Middle frontal gyrus (tissue), 1 donor: ENCODE data around the gene CYP2E1.
"Not testable (repeated sequence)": the region's sequence is repeated elsewhere in the genome, so short reads cannot be mapped to it uniquely, and the experiment has no call there.

Experiments
- DNase-seq: peaks from one replicate; pipeline ENCODE4 v3.0.0-alpha.2; 2015; ENCODE audit warnings: low spot score; ENCODE audit errors: extremely low spot score

CYP2E1 gene

DNA sequence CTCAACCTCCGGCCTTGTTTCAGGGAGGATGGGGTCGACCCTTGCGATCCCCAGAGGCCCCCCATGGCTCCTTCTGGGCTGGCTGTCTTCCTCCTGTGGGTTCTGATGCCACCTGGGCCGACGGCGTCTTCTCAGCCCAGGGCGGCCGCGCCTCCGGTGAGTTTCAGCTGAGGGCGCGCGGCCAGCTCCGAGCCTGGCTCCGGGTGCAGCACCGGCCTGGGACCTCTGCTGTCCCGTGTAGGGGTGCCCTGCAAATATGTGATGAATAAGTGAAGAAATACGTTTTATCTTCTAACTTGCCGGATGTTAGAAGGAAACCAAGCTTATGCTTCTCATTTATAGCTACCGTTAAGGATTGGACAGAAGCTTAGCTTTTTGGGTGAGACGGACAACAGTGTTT is 42.6 kb downstream of the CYP2E1 start:
- DNase-seq = not testable (repeated sequence)

DNA sequence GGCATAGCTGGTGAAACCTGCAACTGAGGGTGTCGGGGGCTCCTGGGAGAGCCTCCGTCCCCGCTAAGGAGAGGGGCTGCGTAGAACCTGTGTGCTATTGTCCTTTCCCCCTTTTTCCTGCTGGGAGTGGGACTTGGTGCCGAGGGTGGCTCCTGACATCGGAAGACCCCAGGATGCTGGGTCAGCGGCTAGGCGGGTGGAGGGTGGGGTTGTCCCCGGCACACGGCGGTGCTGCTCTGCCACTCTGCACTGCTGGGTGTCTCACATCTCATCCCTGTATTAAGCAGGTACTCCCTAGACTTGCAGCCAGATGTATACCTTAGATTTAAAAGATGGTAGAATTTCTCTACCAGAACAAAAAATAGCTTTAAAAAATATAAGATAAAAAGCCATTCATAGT is 44.9 kb downstream of the CYP2E1 start:
- DNase-seq = not testable (repeated sequence)

DNA sequence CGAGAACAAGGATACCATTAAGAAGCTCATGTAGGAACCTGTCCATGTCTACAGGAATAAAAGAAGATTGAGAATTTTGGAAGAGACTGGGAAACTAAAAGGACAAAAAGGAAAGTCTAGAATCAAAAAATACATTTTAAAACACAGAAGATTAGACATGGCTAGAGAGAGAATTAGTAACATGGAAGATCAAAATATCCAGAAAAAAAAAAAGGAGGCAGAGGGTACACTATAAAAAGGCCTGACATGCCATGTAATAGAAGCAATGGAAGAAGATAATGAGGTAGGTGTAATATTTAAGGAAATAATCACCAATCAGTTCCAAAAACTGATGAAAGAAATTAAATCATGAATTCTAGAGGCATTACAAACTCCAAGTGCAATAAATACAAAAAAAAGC is 46.3 kb downstream of the CYP2E1 start:
- not testable (repeated sequence) for DNase-seq

DNA sequence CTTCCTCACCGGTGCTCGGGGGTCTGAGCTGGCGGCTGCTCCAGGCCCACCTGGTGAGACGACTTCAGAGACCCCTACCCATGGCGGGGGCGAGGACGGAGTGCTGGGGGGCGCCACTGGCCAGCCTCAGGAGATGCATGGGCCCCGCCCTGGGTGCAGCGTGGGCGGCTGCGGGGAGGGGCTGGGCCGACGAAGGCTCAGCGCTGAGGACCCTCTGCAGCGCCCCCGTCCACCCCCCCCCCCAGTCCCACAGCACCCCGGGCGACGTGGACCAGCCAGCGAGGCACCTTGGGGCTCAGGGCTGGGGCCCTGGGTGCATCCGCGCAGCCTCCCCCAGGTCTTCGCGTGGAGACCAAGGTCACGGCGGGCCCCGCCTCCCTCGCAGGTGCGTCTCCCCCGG is 49.9 kb downstream of the CYP2E1 start:
- DNase-seq = not testable (repeated sequence)
